OCI-M2 (cell line): ENCODE measurements around the gene ATG9A.

Experiments
- DNase-seq: peaks from one replicate; lab custom pipeline; 2025; ENCODE audit not compliant: unreplicated experiment; lab: John Stamatoyannopoulos, UW

The ATG9A gene

DNA sequence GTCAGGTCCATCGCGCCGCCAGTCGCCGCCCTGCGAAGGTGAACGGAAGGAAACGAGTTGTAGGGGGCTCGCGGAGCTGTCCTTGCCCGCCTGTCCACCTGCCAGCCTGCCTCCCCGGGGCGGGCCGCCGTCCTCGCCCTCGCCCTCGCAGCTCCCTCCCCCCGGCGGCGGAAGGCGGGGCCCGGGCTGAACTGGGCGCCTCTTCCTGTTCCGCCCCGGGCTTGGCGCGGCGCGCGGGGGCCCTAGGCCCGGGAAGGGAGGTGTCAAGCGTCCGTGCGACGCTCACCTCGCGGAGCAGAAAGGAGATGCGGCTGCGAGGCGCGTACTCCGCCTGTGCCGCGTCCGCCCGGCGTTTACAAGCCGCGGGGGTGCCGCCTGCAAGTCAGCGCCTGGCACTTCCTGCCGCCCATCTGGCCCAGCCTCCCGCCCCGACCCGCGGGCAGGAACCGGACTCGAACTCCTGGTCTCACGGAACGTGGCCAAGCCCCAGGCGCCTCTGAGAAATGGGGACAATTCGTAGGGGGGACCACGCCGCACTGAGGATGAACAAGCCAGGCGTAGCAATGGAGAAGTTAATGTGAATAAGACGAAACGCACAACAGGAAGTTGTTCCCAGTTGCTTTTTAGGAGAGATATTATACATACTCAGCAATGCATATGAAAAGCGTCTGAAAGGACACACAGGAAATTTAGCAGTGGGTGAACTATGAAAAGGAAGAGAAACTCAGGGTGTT lies 52.5 kb downstream of the ATG9A start, which contains the start of gene CNPPD1:
CNPPD1 (minus strand) TSS at position 108 of the 734 bp plus-strand sequence; CDS start at position 11, 97 bp downstream.
- DNase-seq: no peak

- no peak for DNase-seq
Observed at GRCh38 chr2:219175928-219176817, 53.3 kb downstream of the ATG9A start.

GRCh38 chr2:219175486-219175885 lies 54.0 kb downstream of the ATG9A start:
- DNase-seq: no peak

GRCh38 chr2:219174801-219175200 lies 54.6 kb downstream of the ATG9A start:
- no peak for DNase-seq

- no peak for DNase-seq
Observed at GRCh38 chr2:219174146-219174545, 55.3 kb downstream of the ATG9A start.

GRCh38 chr2:219173176-219173575 lies 56.3 kb downstream of the ATG9A start:
- no peak for DNase-seq

GRCh38 chr2:219172231-219173154 lies 56.9 kb downstream of the ATG9A start:
- DNase-seq: no peak

GRCh38 chr2:219171231-219171651 lies 58.2 kb downstream of the ATG9A start:
- DNase-seq: no peak

- DNase-seq: no peak
Observed at GRCh38 chr2:219169930-219170654, 59.3 kb downstream of the ATG9A start, which contains the start of gene SLC23A3. SLC23A3 (minus strand) TSS chr2:219170029; CDS start chr2:219169984, 45 bp downstream.
